GM18951 (cell line): ENCODE data around the gene TSHZ2.

Experiments used
- POLR2A ChIP-seq: IDR thresholded peaks from 4 replicates; pipeline ENCODE4 v1.6.1; 2011; ENCODE audit warnings: mild to moderate bottlenecking; ENCODE audit not compliant: insufficient read length, insufficient read depth; ENCODE audit errors: extremely low read depth
- in situ Hi-C: fragments of 300-500 bp; cut with MboI; formaldehyde crosslinking; loops from one replicate; pipeline ENCODE4 v1.12.0; 2022; ENCODE audit warnings: low sequenced_read_pairs, mixed read lengths, inconsistent platforms; ENCODE audit not compliant: unreplicated experiment

TSHZ2 gene

DNA sequence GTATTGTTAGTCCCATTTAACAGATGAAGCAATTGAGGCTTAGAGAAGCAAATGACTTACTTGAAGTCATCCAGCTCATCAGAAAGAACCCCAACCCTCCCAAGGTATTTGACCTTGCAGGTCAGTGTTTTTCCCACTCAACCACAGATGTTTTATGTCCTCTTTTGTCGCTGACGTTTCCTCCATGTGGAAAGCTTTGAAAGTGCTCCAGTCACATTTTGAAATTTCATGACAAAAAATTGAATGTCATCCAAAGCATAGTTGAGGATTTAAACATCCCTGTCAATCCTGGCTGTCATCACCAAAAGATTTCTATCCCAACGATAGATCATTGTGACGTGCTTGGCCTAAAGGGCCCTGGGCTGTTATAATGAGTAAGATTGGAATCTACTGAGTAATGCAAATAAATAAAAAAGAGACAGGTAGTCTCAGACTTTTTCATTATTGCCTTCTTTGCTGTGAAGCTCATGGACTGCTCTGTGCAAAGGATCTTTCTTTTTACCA is 102.7 kb downstream of the TSHZ2 start:
- no peak for TF ChIP-seq POLR2A
- in situ Hi-C loops, result no loop called here

DNA sequence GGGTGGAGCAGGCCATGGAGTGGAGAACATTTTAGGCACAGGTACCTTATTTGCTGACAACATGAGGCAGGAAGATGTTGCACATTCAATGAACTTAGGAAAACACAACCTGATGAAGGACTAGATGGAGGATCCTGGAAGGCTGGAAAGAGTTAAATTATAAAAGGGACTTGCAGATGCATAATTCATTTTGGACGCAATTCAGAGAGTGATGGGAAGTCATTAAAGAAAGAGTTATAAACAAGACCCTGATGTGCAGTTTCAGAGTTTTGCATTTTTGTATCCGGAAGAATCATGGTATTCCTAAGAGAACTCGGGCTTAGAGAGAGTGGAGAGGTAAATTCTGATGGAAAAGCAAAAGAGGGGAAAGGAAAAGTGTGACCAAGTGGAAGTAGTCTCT is 104.5 kb downstream of the TSHZ2 start:
- no peak for TF ChIP-seq POLR2A
- in situ Hi-C loops, result no loop called here

DNA sequence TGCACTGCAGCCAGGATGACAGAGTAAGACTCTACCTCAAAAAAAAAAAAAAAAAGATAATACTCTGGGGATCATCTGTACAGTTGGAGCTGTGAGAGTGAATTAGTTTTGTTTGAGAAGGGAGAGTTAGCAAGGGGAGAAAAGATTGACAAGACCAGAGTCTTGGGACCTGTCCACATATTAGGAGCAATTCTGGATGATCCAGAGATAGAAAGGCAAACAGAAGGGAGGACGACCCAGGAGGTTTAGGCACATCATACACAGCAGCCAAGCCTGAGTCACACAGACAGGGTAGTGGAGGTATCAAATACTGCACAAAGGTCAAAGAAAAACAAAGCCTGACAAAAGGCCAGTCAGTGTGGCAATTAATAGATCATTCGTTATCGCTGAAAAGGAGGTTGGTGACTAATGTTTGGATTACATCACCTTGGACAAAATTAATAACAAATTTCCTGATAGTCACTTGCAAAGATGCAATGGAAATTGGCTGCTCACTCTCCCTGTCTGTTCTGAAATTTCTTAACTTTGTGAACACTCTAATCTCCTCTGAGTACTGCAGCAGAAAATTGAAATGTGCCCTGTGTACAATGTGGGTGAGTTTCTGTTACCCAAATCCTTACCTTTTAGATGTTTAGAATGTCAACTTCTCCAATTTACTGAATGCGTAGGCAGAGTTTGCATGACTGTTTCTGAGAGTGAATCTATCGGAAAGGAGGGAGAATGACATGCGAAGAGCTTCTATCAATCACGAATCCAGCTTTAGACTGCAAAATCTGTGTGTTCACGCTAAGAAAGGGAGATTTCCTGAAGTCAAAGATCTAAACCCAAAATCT is 105.4 kb downstream of the TSHZ2 start:
- in situ Hi-C loops, result no loop called here
- TF ChIP-seq POLR2A, result no peak

DNA sequence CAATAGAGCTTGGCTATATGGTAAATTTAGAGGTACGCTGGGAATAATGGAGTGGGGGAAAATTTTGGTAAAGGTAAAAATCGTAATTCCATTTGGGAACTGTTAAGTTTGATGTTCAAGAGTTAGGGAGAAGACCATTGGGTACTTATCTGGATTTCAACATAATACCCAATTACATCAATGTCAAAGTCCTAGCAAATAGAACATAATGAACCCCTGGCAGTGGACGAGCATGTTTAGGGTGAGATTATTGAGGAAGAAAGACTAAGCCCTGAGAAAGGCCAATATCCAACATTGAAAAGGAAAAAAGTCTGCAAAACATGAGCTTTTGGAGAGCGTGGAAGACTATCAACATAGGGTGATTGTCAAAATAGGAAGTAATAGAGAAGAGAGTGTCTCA is 106.6 kb downstream of the TSHZ2 start:
- no peak for TF ChIP-seq POLR2A
- in situ Hi-C loops, result no loop called here

DNA sequence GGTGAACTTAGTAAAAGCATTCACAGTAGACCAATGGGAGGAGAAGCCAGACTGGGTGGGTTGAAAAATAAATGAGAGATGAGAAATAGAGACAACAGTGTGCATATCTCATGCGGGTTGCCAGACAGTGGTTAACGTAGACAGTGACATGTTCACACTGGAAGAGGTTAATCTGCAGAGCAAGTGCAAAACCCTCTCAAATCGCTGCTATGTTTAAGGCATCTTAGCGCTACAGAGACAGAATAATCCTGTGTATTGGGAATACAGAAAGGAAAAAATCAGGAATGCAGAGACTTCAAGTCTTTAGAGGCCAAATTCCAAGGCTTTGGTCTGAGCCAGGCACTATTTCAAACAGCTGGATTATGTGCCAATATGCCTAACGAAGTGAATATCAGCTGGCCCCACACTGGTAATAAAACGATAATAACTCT is 107.1 kb downstream of the TSHZ2 start:
- no peak for TF ChIP-seq POLR2A
- in situ Hi-C loops, result no loop called here

DNA sequence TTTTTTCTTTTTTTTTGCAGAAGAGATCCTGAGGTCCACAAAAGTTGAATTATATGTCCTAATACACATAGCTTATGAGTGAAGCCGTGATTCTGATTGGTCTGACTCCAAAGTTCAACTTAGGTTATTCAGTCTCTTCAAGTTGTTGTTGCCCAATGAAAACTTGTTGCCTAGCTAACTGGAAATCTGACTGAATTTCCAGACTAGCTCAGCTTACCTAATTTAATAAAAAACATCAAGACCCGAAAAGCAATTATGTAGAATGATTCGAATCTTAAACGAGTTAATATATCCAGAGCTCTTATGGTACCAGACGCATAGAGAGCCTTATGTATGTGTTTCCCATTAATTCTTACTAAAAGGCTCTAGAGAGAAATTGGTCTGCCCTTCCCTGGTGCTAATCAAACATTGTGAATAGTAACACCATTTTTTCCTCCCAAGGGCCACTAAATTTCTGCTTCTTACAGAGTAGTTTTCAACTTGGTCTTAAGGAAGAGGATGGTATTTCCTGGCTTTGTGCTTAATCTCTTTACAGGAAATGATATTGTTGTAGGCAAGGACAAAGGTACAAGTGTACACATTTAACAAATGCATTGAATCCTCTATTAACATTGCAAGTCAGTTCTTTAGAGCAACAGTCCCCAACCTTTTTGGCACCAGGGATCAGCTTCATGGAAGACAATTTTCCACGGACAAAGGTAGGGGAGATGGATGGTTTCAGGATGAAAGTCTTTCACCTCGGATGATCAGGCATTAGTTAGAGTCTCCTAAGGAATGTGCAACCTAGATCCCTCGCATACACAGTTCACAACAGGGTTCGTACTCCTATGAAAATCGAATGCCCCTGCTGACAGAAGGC is 107.9 kb downstream of the TSHZ2 start:
- in situ Hi-C loops, result no loop called here
- no peak for TF ChIP-seq POLR2A

DNA sequence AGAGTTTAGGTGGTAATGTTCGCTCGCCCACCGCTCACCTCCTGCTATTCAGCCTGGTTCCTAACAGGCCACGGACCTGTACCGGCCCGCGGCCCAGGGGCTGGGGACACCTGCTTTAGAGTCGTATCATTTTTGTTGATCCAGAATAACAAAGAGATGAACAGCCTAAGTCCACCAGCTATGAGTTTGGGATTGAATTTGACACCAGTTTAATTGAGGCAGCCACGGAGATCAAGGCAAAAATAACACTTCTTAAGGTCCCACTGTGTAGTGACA is 108.5 kb downstream of the TSHZ2 start:
- in situ Hi-C loops, result no loop called here
- no peak for TF ChIP-seq POLR2A

DNA sequence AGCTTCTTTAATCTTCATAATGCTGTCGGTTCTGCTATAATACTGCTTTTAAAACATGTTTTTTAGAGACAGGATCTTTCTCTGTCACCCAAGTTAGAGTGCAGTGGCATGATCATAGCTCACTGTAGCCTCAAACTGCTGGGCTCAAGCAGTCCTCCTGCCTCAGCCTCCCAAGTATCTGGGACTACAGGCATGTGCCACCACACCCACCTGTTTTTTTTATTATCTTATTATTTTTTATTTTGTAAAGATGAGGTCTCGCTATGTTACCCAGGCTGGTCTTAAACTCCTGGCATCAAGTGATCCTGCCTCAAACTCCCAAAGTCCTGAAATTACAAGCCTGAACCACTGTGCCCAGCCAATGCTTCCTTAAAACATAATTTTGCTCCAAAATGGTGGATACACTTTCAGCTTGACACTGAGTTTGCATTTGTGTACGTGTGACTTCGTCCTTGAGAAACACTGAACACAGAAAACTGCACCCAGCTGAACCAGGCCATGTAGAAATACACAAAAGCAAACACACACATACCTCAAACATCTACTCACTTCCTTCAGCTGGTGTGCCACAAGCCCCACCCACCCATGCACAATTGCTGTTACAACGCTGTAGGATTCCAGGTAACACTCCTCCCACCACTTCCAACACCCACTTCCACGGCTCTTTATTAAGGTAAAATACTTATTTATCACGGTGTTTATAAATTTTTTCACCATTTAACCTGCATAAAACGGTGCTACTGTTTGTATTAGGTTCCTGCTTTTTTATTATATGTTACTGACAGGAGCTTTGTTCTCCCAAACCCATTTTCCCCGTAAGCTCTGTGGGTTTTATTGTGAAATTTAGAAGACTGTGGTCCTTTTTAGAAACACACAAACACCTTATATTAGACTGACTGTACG is 109.1 kb downstream of the TSHZ2 start:
- in situ Hi-C loops, result no loop called here
- TF ChIP-seq POLR2A, result no peak

DNA sequence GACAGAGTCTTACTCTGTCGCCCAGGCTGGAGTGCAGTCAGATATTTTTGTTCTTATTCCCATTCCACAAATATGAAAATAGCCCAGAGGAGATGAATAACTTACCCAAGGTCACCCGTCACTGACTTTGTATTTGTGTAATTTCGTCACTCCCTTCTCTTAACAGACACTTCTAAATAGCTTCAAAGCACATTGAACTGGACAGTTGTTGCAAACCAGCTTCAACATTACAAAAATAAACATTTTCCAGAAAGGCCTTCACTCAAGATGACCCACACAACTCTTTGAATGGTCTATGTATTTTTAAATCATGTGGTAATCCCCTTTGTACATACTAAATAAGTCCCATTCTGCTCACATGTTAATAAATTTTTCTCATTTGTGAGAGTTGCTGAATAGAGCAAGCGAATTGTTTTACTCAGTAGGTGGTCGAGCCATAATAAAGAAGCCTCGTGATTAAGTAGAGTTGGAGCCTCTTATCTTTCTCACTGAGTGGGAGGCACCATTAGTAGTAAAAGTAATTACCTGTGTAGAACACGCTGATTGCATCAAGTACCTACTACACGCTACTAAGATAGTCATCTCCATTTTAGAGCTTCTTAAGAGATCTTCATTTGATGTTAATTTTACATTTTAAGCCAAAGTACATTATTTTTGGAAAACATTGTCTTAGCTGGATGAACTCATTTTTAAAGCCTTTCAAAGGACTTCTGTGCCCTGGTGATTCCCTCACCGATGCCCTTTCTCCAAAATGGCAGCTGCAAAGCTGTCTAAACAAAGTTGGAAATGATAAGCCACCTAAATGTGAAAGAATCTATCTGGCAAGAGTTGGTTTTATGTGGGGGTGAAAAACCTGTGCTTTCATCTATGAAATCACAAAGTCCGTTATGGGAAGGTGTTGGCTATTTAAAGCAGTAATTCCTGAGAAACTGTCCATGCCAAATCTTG is 110.0 kb downstream of the TSHZ2 start:
- TF ChIP-seq POLR2A, result no peak
- in situ Hi-C loops, result no loop called here

DNA sequence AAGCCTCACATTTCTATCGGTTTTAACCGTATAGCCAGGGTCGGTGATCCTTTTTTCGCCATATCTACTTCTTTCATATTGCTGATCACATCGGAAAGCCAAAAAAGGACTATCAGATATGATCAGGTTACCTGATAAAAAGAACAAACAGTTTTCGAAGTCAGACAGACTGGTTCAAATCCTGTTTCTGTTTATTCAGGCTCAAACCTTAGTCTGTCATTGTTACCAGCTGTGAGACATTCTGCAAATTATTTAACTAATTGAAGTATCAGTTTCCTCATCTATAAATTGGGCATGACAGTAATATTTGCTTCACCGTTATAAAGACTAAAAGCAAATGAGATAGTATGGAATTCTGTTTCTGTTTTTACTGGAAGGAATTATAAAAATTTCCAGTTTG is 111.3 kb downstream of the TSHZ2 start:
- no peak for TF ChIP-seq POLR2A
- in situ Hi-C loops, result no loop called here

DNA sequence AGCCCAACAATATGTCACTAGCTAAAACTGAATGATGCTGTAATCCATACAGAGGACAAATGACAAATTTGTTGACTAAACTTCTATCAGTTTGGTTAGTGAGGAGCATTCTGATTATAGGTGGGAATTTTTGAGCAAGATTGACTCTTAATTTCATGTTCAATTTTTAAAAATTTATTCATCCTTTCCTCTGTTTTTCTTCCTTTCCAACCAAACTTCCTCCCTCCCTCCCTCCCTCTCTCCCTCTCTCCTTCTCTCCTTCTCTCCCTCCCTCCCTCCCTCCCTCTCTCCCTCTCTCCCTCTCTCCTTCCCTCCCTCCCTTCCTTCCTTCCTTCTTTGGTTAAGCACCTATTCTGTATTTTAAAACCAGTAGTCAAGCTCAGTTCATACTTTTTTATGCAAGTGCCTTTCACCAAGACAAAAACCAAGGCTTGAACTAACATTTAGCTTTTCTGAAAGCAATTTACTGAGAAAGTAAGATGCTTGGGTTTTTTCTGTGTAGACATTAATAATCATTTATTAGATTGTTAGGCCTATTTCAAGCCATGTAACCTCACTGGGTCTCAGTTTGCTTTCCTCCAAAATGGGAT is 112.3 kb downstream of the TSHZ2 start:
- TF ChIP-seq POLR2A, result no peak
- in situ Hi-C loops, result no loop called here

DNA sequence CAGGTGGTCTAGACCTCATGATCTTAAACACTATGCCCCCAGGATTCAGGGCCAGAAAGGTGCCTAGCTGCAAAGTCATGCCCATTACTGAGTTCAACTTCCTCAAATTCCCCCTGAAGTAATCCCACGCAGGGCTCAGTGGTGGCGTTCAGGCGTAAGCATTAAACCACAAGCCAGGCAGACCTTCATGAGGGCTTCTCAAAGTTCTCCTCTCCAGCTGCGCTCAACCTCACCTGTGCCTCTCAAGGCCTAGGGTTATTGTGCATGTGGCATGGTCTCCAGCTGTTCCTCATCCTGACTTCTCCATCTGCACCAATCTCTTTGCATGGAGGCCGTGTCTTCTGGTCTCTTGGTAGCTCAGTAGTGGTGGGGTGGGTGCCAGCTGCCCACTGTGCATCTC is 113.6 kb downstream of the TSHZ2 start:
- in situ Hi-C loops, result no loop called here

More for the DNA sequence above, 113.6 kb downstream of the TSHZ2 start:
- TF ChIP-seq POLR2A, result no peak
